GM21381 (cell line): ENCODE results near the gene FAM83D.
"Not testable (repeated sequence)": the region's sequence is repeated elsewhere in the genome, so short reads cannot be mapped to it uniquely, and the experiment has no call there.

Source experiments
- ATAC-seq: cut with Tn5 transposase; IDR thresholded peaks from one replicate; pipeline ENCODE4 v1.9.1; 2021; ENCODE audit warnings: mild to moderate bottlenecking, moderate library complexity; ENCODE audit not compliant: unreplicated experiment

The FAM83D gene

DNA sequence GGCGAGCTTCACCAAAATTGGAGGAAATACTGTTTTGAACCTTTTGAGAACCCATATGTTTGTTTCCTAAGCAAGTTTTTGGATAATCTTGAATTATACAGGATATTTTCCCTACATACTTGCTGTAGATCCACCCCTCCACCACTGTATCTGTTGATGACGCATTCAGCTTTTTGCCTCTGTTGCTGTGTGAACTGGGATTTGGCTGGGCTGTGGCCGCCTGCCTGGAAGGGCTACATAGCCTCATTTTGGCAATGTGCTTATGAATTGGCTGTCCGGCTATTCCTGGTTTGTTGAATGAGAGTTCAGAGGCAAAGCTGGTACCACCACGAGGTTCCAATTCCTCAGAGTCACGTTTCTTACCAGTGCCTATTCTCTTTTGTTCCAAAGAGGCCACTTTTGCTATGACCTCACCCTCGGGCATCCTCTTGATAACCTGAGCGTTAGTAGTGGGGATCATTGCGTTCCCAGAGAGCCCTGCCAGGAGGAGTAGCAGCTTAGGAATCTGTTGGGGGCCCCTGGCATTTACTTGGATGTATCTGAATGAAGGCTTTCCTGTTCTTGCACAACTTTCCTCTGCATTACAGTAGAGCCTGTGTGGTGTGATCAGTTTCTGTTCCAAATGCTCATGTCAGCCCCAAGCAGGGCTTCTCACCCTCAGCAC lies 6.4 kb downstream of the FAM83D start:
- ATAC-seq: no peak

DNA sequence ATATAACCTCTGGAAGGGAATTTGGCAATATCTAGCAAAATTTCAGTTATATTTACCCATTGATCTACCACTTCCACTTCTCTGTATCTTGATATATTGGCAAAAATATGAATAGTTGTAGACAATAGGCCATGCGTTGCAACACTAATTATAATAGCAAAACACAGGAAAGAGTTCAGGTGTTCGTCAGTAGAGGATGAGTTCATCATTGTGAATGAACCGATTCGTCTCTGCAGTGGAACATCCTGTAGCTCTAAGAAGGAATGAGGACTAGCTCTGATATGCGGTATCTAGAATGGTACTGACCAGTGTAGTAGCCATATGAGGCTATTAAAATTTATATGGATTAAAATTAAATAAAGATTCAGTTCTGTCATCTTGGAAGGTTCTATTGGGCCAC lies 8.3 kb downstream of the FAM83D start:
- ATAC-seq: no peak

DNA sequence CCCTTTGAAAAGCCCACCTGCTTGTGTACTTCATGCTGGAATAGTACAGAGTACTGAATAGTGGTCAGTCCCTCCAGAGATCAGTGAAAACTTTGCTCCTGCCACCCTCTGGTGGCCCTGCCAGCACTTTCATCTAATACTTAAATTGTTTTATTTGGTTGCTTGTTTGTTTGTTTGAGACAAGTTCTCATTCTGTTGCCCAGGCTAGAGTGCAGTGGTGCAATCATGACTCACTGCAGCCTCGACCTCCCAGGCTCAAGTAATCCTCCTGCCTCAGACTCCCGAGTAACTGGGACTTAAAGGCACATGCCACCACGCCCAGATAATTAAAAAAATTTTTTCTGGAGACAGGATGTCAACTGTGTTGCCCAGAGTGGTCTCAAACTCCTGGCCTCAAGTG lies 9.1 kb downstream of the FAM83D start:
- no peak for ATAC-seq

DNA sequence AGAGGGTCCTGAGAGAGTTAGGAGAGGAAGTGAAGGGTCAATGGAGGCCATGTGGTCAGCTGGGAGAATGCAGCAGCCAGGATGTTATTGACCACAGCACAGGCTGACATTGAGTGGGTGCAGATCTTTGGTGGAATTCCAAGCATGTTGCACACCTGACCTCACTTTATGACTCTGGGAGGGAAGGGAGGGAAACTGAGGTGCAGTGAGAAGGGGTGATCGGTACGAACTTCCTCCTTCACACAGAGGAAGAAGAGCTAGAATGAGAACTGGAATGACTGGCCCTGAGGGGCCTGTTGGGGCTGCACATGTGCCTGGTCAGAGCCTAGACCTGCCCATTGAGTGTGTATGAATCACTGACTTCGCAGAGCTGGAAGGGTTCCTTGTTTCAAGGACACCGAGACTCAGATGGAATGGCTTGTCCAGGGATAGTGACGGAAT lies 9.8 kb downstream of the FAM83D start:
- ATAC-seq: no peak

DNA sequence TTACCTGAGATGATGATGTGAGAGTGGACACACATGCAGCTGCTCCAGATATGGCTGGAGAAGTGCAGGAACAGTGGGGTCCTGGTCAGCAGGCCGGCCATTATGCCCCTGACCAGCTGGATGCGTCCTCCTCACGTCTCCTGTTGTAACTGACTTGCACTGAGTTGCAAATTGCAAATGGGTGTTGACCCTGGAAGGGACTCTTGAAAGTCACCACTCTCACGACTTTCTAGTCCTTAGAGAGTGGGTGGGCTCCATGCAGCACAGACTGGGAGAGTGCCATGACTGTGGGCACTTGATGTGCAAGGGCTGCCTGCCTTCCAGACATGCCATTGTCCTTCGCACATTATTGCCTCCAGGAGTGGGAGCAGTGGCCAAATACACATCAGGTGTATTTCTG lies 10.8 kb downstream of the FAM83D start:
- ATAC-seq: no peak

DNA sequence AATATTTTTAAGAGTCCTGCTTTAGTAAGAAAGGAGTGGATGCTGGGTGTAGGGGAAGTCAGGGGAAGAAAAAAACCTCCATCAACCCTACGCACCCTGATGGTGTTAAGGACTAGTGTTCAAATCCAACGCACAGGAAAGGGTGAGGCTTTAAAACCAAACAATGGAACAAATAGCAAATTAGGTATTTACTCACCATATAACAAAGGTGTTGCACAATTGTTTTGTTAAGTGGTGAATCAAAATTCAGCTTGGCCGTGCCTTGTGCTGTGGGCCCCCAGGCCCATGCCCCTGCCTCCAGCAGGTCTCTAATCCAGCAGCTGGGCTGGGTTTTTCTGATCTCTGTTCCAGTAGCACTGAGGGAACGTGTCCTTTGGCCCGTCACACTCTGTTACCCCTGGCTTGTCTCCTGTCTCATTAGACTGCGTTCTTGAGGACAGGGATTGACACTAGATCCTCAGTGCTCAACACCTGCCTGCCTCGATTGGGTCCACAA lies 11.8 kb downstream of the FAM83D start:
- no peak for ATAC-seq

DNA sequence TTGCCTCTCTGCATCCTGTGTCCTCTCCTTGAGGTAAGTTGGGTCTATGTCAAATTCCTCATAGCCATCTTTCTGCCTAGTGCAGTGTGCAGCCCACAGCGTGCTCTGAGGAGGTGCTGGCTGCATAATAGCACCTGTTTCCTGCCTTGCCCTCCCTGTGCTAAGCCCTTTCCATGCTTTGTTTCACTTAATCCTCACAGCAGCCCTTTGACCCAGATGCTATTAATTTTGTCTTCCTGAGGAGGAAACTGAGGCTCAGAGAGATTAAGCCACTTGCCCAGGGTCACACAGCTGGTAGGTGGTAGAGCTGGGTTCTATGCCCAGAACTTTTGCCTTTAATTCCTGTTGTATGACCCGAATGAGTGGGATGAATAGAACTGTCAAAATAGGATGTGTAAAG lies 13.5 kb downstream of the FAM83D start:
- no peak for ATAC-seq

DNA sequence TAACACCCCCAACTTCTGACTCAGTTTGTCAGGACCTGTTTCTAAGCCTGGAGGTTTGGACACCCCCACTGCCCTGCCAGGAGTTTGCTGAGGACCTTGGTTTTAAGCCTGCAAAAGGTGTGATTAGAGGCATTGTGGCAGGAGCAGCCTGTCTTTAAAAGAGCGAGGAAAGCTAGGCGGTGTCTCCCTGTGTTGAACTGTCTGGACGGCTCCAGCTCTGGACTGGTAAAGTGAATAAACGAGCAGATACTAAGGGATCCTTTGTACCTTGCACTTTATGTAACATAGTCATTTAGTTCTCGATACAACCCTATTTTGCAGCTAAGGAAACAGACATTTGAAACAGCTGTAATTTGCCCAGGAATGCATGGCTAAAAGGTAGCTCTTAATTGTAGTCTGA lies 14.4 kb downstream of the FAM83D start:
- no peak for ATAC-seq

DNA sequence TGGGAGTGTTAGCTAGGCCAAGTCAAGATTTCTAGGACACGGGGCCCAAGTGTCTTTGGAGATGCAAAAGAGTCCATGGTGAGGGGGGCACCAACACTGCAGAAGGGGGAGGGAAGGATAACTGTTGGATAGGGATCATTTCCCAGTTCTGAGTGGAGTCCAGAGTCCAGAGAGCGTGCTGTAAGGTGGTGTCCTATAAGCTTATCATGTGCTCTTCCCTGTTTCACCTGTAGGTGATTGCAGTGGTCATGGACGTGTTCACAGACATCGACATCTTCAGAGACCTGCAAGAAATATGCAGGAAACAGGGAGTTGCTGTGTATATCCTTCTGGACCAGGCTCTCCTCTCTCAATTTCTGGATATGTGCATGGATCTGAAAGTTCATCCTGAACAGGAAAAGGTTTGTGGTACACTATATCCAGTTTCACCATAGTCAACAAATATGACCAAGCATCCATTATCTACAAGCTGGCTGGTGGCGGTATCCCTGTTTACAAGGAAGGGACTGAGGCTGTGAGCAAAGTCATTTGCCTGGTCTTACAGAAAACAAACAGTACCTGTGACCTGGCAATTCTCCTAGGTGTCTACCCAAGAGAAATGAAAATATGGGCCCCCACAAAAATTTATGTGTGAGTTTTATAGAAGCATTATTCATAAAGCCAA lies 15.6 kb downstream of the FAM83D start:
- no peak for ATAC-seq

DNA sequence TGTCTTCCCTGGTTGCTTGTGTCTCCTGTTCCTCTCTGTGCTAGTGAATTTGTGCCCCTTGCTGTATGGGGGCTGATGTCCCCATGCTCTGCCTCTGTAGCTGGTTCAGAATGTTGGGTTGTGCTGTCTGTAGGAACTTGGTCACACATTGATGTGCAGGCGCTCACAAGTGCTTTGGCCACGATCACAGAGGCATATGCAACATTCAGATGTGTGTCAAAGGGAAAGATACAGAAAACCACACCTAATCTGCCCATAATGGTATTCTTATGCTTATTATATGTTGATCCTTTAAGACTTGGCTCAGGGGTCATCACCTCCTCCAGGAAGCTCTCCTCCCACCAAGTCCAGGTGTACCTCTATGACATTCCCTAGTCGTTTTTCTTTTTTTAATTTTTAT lies 18.8 kb downstream of the FAM83D start:
- ATAC-seq: no peak

DNA sequence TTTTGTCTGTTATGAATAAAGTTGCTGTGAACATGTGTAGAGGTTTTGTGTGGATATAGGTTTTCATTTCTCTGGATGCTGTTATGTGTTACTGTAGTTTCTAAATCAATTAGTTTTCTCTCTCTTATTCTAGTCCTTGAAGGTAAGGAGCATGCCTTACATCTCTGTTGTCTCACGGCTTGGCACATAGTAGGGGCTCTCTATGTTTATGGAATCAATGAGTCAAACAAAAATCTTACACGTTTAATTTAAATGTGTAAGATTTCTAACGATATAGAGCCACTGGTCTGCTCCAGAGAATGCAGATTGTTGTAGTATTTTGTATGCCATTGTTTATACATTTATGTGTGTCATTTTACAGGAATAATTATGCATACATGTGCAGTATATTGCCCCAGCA lies 20.6 kb downstream of the FAM83D start:
- no peak for ATAC-seq

DNA sequence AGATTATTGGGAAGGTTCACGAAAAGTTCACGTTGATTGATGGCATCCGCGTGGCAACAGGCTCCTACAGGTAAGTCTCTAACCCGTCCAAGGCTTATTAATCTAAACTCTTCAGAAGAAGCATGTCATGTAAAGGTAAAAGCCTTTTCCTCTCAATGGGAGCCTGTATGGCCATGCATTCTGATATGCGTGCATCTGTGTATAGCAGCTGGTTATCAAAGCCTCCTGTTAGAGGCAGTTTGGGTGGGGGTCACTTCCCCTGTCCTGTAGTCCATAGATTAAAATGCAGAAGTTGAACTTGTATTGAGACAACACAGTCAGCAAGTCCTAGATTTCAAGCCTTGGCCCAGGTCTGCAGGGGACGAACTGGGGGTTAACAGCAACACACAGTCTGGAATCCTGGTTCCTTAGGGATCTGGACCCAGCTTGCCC lies 21.7 kb downstream of the FAM83D start:
- no peak for ATAC-seq

DNA sequence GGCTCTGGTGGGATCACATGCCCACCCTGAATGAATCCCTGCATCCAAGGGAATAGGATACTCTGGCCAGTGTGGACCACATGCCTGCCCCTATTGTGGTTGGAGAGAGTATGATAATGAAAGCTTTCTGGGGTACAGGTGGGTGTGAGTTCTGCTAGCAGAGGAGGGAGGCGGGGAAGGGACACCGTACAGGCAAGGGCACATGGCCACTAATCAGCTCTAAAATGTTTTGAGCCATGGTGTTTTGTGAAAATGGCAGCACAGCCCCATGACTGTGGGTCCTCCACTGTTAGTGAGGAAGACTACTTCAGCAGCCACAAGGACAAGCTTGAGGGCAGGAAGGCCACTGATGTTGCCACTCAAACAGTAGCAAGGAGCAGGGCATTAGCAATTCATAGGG lies 24.0 kb downstream of the FAM83D start:
- ATAC-seq: no peak

DNA sequence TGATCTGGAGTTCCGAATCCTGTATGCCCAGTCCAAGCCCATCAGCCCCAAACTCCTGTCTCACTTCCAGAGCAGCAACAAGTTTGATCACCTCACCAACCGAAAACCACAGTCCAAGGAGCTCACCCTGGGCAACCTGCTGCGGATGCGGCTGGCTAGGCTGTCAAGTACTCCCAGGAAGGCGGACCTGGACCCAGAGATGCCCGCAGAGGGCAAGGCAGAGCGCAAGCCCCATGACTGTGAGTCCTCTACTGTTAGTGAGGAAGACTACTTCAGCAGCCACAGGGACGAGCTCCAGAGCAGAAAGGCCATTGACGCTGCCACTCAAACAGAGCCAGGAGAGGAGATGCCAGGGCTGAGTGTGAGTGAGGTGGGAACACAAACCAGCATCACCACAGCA lies 25.4 kb downstream of the FAM83D start:
- no peak for ATAC-seq

DNA sequence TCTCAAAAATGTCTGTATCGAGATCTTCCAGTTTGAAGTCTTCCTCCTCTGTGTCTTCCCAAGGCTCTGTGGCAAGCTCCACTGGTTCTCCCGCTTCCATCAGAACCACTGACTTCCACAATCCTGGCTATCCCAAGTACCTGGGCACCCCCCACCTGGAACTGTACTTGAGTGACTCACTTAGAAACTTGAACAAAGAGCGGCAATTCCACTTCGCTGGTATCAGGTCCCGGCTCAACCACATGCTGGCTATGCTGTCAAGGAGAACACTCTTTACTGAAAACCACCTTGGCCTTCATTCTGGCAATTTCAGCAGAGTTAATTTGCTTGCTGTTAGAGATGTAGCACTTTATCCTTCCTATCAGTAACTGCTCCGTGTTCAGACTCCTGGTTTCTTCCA lies 25.9 kb downstream of the FAM83D start:
- no peak for ATAC-seq

DNA sequence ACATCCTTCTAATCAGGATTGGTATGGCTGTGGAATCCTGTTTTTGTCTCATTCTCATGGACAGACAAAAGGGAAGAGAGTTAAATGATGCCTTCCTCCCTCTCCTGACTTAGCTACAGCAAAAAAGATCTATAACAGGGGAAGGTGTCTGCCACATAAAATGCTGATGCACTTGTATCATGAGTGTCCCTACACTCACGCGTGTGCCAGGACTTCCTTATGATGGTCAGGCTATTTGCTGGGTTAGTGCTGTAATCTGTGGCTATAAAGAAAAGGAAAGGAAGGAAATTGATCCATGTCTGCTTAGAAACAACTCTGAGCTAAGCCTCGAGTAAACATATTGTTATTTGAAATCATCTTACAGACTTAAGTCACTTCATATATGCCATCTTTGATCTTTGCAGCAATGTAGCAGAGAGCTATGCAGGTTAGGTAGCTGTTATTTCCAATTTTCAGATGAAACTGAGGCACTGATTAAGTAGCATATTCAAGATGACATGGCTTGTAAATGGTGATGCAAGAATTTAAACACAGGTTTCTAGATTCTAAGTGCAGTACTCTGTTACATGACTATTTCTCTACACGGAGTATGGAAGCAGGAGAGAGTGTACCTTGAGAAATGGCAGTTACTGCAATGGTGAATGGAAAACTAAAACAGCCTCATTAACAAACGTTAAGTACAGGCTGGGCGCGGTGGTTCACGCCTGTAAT lies 27.6 kb downstream of the FAM83D start:
- no peak for ATAC-seq

DNA sequence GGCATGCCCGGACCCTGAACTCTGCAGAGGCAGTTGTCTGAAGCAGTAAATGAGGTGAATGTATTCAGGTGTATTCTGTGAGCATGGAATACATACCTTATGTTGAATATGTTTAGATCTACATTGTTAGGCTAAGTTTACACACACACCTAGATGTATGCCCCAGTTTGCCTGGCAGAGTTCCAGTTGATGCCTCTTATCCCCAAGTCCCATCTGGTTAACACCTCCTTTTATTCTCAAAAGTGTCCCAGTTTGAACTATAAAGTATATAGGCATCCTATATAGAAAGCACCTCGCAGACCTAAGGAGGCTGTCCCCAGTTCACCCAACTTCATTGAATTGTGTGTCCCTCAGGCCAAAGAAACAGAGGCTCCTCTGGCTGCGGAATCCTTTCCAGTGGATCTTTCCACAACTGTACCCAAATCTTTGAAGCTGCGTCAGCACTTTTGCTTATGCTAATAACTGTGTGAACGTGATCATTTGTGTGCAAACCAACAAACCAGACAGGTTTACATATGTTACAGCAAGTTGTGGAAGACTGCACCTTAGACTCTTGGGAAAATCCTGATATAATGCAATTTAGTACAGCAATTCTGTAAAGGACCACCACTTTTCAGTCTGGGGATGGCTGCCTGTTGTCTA lies 31.1 kb downstream of the FAM83D start:
- no peak for ATAC-seq

DNA sequence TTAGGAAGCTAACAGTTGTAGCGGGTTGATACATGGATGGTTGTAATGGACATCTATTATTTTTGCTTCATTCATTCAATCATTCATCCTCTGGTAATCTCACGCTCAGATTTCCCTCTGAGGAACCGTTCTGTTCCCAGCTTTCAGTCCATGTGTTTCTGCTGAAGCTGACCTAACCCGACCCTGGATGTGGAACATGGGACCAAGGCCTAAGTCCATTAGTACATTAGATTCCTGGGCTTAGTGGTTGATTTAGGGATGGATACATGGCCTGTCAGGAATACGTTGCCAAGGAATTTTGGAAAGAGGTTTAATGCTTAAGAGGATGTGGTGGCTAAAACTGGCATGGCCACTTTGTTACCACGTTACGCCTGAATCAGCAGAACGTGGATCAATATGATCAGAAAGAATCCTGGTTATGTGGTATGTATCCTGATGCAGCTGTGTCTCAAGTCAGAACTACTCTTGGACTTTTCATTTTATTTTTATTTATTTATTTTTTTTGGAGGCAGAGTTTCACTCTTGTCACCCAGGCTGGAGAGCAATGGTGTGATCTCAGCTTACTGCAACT lies 31.8 kb downstream of the FAM83D start:
- no peak for ATAC-seq

DNA sequence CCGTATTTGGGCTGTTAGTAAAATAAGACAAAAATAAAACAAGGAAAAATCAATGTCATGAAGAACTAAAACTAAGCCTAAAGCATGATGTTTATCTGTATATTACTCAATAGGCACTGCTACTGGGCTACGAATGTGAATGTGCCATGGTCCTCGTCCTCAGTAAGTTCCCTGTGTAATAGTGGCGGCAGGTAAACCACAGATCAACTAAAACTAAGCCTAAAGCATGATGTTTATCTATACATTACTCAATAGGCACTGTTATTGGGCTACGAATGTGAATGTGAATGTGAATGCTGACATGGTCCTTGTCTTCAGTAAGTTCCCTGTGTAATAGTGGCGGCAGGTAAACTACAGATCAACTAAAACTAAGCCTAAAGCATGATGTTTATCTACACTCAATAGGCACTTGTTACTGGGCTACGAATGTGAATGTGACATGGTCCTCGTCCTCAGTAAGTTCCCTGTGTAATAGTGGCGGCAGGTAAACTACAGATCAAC lies 34.0 kb downstream of the FAM83D start:
- ATAC-seq: not testable (repeated sequence)

DNA sequence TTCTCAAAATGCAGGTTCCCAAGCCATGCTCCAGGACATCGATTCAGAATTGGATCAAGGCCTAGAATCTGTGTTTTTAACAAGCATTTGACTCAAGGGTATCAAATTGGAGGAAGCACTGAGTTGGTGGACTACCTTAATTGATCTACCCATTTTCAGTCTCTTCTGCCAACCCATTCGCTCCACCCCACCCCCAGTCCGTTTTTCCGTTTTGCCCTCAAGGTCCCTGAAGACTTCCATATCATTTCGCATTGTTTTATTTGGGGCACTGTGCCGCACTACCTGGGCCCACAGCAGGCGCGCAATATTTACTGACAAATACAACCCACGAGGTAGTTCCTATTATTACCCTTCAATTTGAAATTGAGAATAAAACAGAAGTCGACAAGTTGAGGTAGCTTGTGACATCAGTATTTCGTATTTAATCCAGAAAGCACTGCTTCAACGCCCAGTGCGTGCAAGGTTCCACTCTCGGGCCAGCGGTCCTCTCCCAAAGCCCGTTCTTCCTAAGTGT lies 35.4 kb downstream of the FAM83D start:
- no peak for ATAC-seq
